Stimulated activated CD8-positive, alpha-beta memory T cell treated with anti-CD3 and anti-CD28 coated beads, Interleukin-12 subunit alpha, Interleukin-12 subunit beta, amount 100 ng/mL, for 1 hour (primary cell): Measurements from ENCODE around the gene UBXN11.
"Not testable (repeated sequence)": the region's sequence is repeated elsewhere in the genome, so short reads cannot be mapped to it uniquely, and the experiment has no call there.

Experiments used
- DNase-seq: peaks from one replicate; pipeline ENCODE4 v3.0.0-alpha.2; 2020; ENCODE audit warnings: low read depth

Gene UBXN11

GRCh38 chr1:26336477-26337205, 30.2 kb upstream of the UBXN11 start:
- DNase-seq = peak; percentile 71

GRCh38 chr1:26335774-26336476, 29.5 kb upstream of the UBXN11 start:
- DNase-seq = no peak

- not testable (repeated sequence) for DNase-seq
Observed at GRCh38 chr1:26333312-26333711, 26.9 kb upstream of the UBXN11 start.

- DNase-seq = no peak
Observed at GRCh38 chr1:26330276-26330675, 23.8 kb upstream of the UBXN11 start.

- not testable (repeated sequence) for DNase-seq
Observed at GRCh38 chr1:26329380-26329779, 22.9 kb upstream of the UBXN11 start.

GRCh38 chr1:26328597-26328996, 22.2 kb upstream of the UBXN11 start:
- DNase-seq = no peak

GRCh38 chr1:26327956-26328362, 21.5 kb upstream of the UBXN11 start:
- DNase-seq = no peak

GRCh38 chr1:26324550-26324949, 18.1 kb upstream of the UBXN11 start:
- no peak for DNase-seq

- DNase-seq = no peak
Observed at GRCh38 chr1:26323382-26323781, 16.9 kb upstream of the UBXN11 start.

- no peak for DNase-seq
Observed at GRCh38 chr1:26322042-26322331, 15.6 kb upstream of the UBXN11 start.

- peak; percentile 95 for DNase-seq
Observed at GRCh38 chr1:26321315-26322041, 15.0 kb upstream of the UBXN11 start.

GRCh38 chr1:26320896-26321295, 14.5 kb upstream of the UBXN11 start:
- no peak for DNase-seq

GRCh38 chr1:26318338-26319064, 12.1 kb upstream of the UBXN11 start:
- no peak for DNase-seq

GRCh38 chr1:26317612-26318337, 11.3 kb upstream of the UBXN11 start, which contains the start of gene CD52:
Gene CD52 (plus strand): TSS chr1:26317958. CDS start chr1:26318018, 60 bp downstream.
- peak; percentile 54 for DNase-seq

GRCh38 chr1:26317146-26317545, 10.7 kb upstream of the UBXN11 start:
- DNase-seq = no peak

- no peak for DNase-seq
Observed at GRCh38 chr1:26315874-26316850, 9.7 kb upstream of the UBXN11 start.

- DNase-seq = no peak
Observed at GRCh38 chr1:26314501-26314900, 8.1 kb upstream of the UBXN11 start.

- DNase-seq = not testable (repeated sequence)
Observed at GRCh38 chr1:26307966-26308899, 1.8 kb upstream of the UBXN11 start.

GRCh38 chr1:26307363-26307781, 936 bp upstream of the UBXN11 start:
- no peak for DNase-seq
